AG04450 (cell line): ENCODE data around the gene CBX4. TPM values are rescaled to one million over a fixed set of nuclear protein-coding genes. Genes with fewer than 3 reads are reported as not detected.

Experiments used
- CTCF ChIA-PET: fragments of 300-600, 350-600 bp; formaldehyde crosslinking; extraction: SDS; loops from one replicate; lab custom pipeline; 2022; ENCODE audit warnings: antibody characterized with exemption, inconsistent platforms; lab: Charles Lee
- POLR2A ChIA-PET: fragments of 350-600 bp; formaldehyde crosslinking; extraction: SDS; loops from one replicate; lab custom pipeline; 2021; ENCODE audit warnings: antibody characterized with exemption, inconsistent platforms; lab: Yijun Ruan, JAX
- DNase-seq: peaks from one replicate; pipeline ENCODE4 v3.0.0-alpha.2; 2011; ENCODE audit warnings: low read depth, low spot score
- H3K27ac ChIP-seq: one replicate; pipeline ENCODE4 v1.5.1; 2012; ENCODE audit warnings: low read depth, low read length, control low read depth
- H3K27me3 ChIP-seq: one replicate; pipeline ENCODE4 v1.6.0; 2012; ENCODE audit warnings: low read length; ENCODE audit not compliant: control insufficient read depth, insufficient read depth
- H3K4me3 ChIP-seq: 2 replicates; pipeline ENCODE4 v1.5.1; 2011; ENCODE audit warnings: mild to moderate bottlenecking, low read depth, low read length, control low read depth
- H3K9me3 ChIP-seq: 2 replicates; pipeline ENCODE4 v1.5.1; 2012; ENCODE audit warnings: low read length; ENCODE audit not compliant: control insufficient read depth, insufficient read depth
- CTCF ChIP-seq: IDR thresholded peaks from 2 replicates; pipeline ENCODE4 v1.5.1; 2011; ENCODE audit warnings: low read depth, low read length, control low read depth, inconsistent platforms
- polyA plus RNA-seq: library from polyadenylated mRNA; depleted of rRNA; stranded (reverse); fragments of >200 nt; gene quantifications from 2 replicates; pipeline ENCODE4 v1.2.3, GENCODE V29; 2011

CBX4 gene
- polyA plus RNA-seq, 1 experiment: 7.6 TPM

GRCh38 chr17:79825580-79825921, 13.7 kb downstream of the CBX4 start:
- Histone ChIP-seq H3K9me3 (no peaks in the 10 kb centered on the region; the same call in 1 of the 2 replicates), H3K27ac (no peak overlapping the region), H3K27me3 (peaks cover 6% of the 10 kb centered on the region), H3K4me3 (no peak overlapping the region)
- CTCF ChIA-PET: interaction anchor here (0.8 to 1.7 kb wide), 3 partner anchors 10 to 19 kb away, joined by 3 to 5 read pairs (median 5); partner anchors contain the start of gene CBX4
- DNase-seq: no peak
- TF ChIP-seq CTCF: no peak
- POLR2A ChIA-PET: interaction anchor here (0.7 kb wide), 1 partner anchor 28 kb away, joined by 3 read pairs; the partner anchor contains the start of gene CBX8

- ChIA-PET CTCF (interaction anchor here (0.8 to 1.7 kb wide), 3 partner anchors 10 to 19 kb away, joined by 3 to 5 read pairs (median 5); partner anchors contain the start of gene CBX4), POLR2A (interaction anchor here (0.7 kb wide), 1 partner anchor 28 kb away, joined by 3 read pairs; the partner anchor contains the start of gene CBX8)
- Histone ChIP-seq H3K27me3 (peaks cover 11% of the 10 kb centered on the region), H3K9me3 (no peaks in the 10 kb centered on the region; the same call in 1 of the 2 replicates), H3K4me3 (no peak overlapping the region), H3K27ac (no peak overlapping the region)
- no peak for TF ChIP-seq CTCF
- DNase-seq: no peak
These were observed 14.2 kb downstream of the CBX4 start for GRCh38 chr17:79824893-79825579.

- H3K4me3 ChIP-seq: no peak overlapping the region
- no peak for DNase-seq
- TF ChIP-seq CTCF: no peak
- peaks cover 18% of the 10 kb centered on the region for H3K27me3 ChIP-seq
- H3K27ac ChIP-seq: no peak overlapping the region
- CTCF ChIA-PET: interaction anchor here (1.1 to 1.3 kb wide), 2 partner anchors 11 to 12 kb away, joined by 3 to 4 read pairs; no protein-coding TSS in a partner anchor
- H3K9me3 ChIP-seq: no peaks in the 10 kb centered on the region; the same call in 1 of the 2 replicates
- POLR2A ChIA-PET: no interaction called here
These were observed 15.0 kb downstream of the CBX4 start for GRCh38 chr17:79824234-79824633.

GRCh38 chr17:79822583-79823124, 16.6 kb downstream of the CBX4 start:
- ChIA-PET CTCF (interaction anchor here (0.7 to 1.3 kb wide), 2 partner anchors 12 to 13 kb away, joined by 3 to 4 read pairs; no protein-coding TSS in a partner anchor), POLR2A (no interaction called here)
- no peak overlapping the region for H3K4me3 ChIP-seq
- DNase-seq: no peak
- peaks cover 30% of the 10 kb centered on the region for H3K27me3 ChIP-seq
- TF ChIP-seq CTCF: no peak
- H3K9me3 ChIP-seq: no peaks in the 10 kb centered on the region; the same call in 1 of the 2 replicates
- no peak overlapping the region for H3K27ac ChIP-seq
